NCI-H748 (cell line): ENCODE measurements around the gene GTF2A2.

Source experiments
- DNase-seq: peaks from one replicate; lab custom pipeline; 2025; ENCODE audit not compliant: unreplicated experiment; lab: John Stamatoyannopoulos, UW

The GTF2A2 gene

GRCh38 chr15:59609730-59610712, 47.3 kb downstream of the GTF2A2 start:
- no peak for DNase-seq

GRCh38 chr15:59605994-59606393, 51.3 kb downstream of the GTF2A2 start:
- DNase-seq: no peak

- no peak for DNase-seq
These were observed 58.9 kb downstream of the GTF2A2 start for GRCh38 chr15:59598461-59598860.

GRCh38 chr15:59596640-59597039, 60.7 kb downstream of the GTF2A2 start:
- no peak for DNase-seq

- no peak for DNase-seq
These were observed 61.8 kb downstream of the GTF2A2 start for GRCh38 chr15:59595434-59595915.

- DNase-seq: no peak
These were observed 62.3 kb downstream of the GTF2A2 start for GRCh38 chr15:59594991-59595390.

- no peak for DNase-seq
These were observed 62.8 kb downstream of the GTF2A2 start for GRCh38 chr15:59594493-59594942.

GRCh38 chr15:59591356-59591755, 66.0 kb downstream of the GTF2A2 start:
- DNase-seq: peak; percentile 11

GRCh38 chr15:59590027-59590426, 67.3 kb downstream of the GTF2A2 start:
- no peak for DNase-seq
